ENCODE measurements around the gene FAM227A. TPM values are rescaled to one million over a fixed set of nuclear protein-coding genes. Genes with fewer than 3 reads are reported as not detected.
"Not testable (repeated sequence)": the region's sequence is repeated elsewhere in the genome, so short reads cannot be mapped to it uniquely, and the experiment has no call there.

FAM227A gene
- total and polyA plus RNA-seq, 4 donors, result 5.9 to 9.4 (median 7.6) TPM

DNA sequence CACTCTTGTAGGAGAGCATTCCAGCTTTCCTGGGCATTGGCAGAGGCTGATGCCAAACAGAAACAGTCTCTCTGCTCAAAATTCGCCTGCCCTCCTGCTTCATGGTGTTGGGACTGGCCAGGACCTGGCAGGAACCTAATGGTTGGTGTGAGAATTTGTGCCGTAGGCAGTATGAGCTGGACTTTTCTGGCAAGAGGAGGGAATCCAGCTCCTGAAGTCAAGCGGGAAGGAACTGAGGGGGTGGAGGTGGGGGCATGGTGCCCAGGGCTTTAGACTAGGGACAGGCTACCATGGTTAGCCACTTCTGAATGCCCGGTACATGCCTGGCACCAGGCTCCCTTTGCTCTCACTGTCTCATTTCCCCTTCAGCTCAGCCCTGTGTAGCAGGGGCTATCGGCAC is 18.7 kb upstream of the FAM227A start:
- H3K27ac ChIP-seq (ENCODE audit: low read depth, low read length), result no peak overlapping the region
- no peaks in the 10 kb centered on the region for H3K9me3 ChIP-seq (ENCODE audit: control insufficient read depth, insufficient read depth, low read length)
- H3K27me3 ChIP-seq (ENCODE audit: control insufficient read depth, insufficient read depth, low read length), result no peaks in the 10 kb centered on the region
- DNase-seq (ENCODE audit: low read depth in 4 of 6, low spot score in 6 of 6), result peak in 1 of 6 donors; percentile 53
- peaks cover 43% of the 10 kb centered on the region for H3K36me3 ChIP-seq (ENCODE audit: control insufficient read depth, insufficient read depth, low read length)
- no peak overlapping the region for H3K4me3 ChIP-seq (ENCODE audit: low read depth, low read length)
- 82% methylated on average over 4 of the region's 5 CpGs for WGBS (ENCODE audit: insufficient coverage)
- peaks cover 8% of the 10 kb centered on the region for H3K4me1 ChIP-seq (ENCODE audit: control insufficient read depth, insufficient read depth, low read length)

DNA sequence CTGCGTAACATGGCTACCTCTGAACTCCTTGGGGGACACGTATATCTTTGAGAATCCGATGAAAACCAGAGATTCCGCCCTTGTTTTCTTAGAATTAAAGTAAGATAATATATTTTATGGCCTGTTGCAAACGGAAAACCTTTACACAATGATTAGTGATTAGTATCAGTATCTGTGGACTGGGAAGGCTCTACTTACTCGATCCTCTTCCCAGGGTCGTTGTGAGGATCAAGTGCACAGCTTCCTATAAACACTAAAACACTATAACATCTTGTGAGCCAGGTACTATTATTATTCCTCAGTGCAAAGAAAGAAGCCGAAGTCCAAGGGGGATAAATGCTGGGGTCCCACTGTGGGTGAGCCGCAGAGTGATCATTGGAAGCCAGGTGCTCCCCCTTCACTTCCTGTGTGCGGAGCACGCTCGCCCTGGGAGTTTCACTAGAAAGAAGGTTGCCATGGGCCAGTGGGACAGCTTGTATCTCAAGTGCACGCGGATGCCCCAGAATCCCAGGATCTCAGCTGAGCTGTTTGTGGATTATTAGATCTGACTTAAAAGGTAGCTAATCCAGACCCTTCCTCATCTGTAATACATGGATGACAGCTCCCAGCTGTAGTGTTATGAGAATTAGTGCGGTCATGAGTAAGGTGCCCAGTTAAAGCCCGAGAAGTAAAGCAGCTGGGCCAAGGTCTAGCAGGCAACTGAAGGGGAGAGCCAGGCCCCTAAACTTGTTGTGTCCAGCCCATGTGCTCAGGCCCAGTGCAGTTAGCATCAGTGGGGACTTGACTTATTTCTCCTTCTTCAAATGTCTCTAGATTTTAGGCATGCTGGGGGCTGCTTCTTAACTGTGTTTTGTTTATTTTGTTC is 1.1 kb upstream of the FAM227A start:
- peak overlapping the region; percentile 85 for H3K4me3 ChIP-seq (ENCODE audit: low read depth, low read length)
- no peaks in the 10 kb centered on the region for H3K27me3 ChIP-seq (ENCODE audit: control insufficient read depth, insufficient read depth, low read length)
- H3K27ac ChIP-seq (ENCODE audit: low read depth, low read length), result peak overlapping the region; percentile 83
- H3K36me3 ChIP-seq (ENCODE audit: control insufficient read depth, insufficient read depth, low read length), result peaks cover 6% of the 10 kb centered on the region
- H3K9me3 ChIP-seq (ENCODE audit: control insufficient read depth, insufficient read depth, low read length), result no peaks in the 10 kb centered on the region
- WGBS (ENCODE audit: insufficient coverage), result 9% methylated on average over 6 of the region's 16 CpGs
- peak in 2 of 6 donors; percentile 11 to 53 for DNase-seq (ENCODE audit: low read depth in 4 of 6, low spot score in 6 of 6)
- peaks cover 18% of the 10 kb centered on the region for H3K4me1 ChIP-seq (ENCODE audit: control insufficient read depth, insufficient read depth, low read length)

DNA sequence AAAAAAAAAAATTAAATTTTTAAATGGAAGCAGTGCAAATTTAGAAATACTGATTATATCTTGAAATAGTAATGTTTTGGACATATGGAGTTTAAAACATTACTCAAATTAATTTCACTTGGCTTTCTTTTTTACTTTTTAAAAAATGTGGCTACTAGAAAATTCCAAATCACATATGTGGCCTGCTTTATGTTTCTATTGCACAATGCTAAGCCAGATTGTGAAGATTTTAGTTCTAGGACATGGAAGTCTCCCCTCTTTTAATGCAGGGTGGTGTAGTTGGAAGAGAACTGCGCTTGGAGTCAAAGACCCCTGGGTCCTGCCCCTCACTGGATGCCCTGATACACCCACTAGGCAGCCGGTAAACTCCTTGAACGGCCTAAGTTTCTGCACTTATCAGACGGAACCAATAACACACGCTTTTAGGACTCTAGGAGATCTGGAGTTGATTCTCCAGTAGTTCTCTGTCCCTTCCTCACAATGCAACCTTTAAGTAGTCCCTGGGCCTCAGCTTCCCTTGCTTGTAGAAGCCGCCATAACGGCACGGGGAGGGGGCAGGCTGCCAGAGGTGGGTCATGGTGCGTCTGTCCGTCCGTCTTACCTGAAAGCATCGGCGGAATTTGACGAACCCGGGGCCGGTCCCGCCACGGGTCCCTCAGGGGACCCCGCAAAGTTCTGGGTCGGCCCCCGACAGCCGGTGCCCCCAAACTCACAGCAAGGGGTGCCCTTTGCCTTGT is 505 bp downstream of the FAM227A start:
- H3K9me3 ChIP-seq (ENCODE audit: control insufficient read depth, insufficient read depth, low read length), result no peaks in the 10 kb centered on the region
- peaks cover 18% of the 10 kb centered on the region for H3K4me1 ChIP-seq (ENCODE audit: control insufficient read depth, insufficient read depth, low read length)
- peak overlapping the region; percentile 85 for H3K4me3 ChIP-seq (ENCODE audit: low read depth, low read length)
- peak overlapping the region; percentile 83 for H3K27ac ChIP-seq (ENCODE audit: low read depth, low read length)
- H3K36me3 ChIP-seq (ENCODE audit: control insufficient read depth, insufficient read depth, low read length), result peaks cover 1% of the 10 kb centered on the region
- WGBS (ENCODE audit: insufficient coverage), result 0% methylated on average over 18 of the region's 22 CpGs
- DNase-seq (ENCODE audit: low read depth in 4 of 6, low spot score in 6 of 6), result peak in 1 of 6 donors; percentile 22
- no peaks in the 10 kb centered on the region for H3K27me3 ChIP-seq (ENCODE audit: control insufficient read depth, insufficient read depth, low read length)

DNA sequence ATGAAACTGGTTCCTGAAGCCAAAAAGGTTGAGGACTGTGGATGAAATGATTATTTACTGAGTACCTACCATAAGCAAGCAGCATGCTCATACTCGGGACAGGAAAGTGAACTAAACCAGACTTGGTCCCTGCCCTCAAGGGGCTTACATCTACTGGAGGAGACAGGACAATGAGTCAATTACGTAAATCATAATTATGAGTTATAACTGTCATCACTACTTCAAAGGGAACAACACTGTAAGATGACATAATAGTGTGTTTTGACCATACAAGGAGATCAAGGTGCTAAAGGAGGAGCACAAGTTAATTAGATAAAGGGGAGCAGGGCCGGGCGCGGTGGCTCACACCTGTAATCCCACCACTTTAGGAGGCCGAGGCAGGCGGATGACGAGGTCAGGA is 2.5 kb downstream of the FAM227A start:
- peaks cover 6% of the 10 kb centered on the region for H3K36me3 ChIP-seq (ENCODE audit: control insufficient read depth, insufficient read depth, low read length)
- no peak for DNase-seq (ENCODE audit: low read depth in 4 of 6, low spot score in 6 of 6)
- no peaks in the 10 kb centered on the region for H3K9me3 ChIP-seq (ENCODE audit: control insufficient read depth, insufficient read depth, low read length)
- no peak overlapping the region for H3K4me3 ChIP-seq (ENCODE audit: low read depth, low read length)
- no peak overlapping the region for H3K27ac ChIP-seq (ENCODE audit: low read depth, low read length)
- H3K27me3 ChIP-seq (ENCODE audit: control insufficient read depth, insufficient read depth, low read length), result no peaks in the 10 kb centered on the region
- whole genome bisulfite sequencing (ENCODE audit: insufficient coverage), result 97% methylated on average over 6 of the region's 8 CpGs
- peaks cover 18% of the 10 kb centered on the region for H3K4me1 ChIP-seq (ENCODE audit: control insufficient read depth, insufficient read depth, low read length)

DNA sequence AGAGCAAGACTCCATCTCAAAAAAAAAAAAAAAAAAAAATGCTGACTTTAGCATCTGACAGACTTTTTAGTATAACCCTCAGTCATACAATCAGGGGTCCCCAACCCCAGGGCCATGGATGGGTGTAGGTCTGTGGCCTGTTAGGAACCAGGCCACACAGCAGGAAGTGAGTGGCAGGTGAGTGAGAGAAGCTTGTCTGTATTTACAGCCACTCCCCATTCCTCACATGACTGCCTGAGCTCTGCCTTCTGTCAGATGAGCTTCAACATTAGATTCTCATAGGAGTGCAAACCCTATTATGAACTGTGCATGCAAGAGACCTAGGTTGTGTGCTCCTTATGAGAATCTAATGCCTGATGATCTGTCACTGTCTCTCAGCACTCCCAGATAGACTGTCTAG is 3.3 kb downstream of the FAM227A start:
- Histone ChIP-seq H3K9me3 (ENCODE audit: control insufficient read depth, insufficient read depth, low read length) (no peaks in the 10 kb centered on the region), H3K36me3 (ENCODE audit: control insufficient read depth, insufficient read depth, low read length) (peaks cover 11% of the 10 kb centered on the region), H3K4me1 (ENCODE audit: control insufficient read depth, insufficient read depth, low read length) (peaks cover 13% of the 10 kb centered on the region), H3K27ac (ENCODE audit: low read depth, low read length) (no peak overlapping the region), H3K4me3 (ENCODE audit: low read depth, low read length) (no peak overlapping the region), H3K27me3 (ENCODE audit: control insufficient read depth, insufficient read depth, low read length) (no peaks in the 10 kb centered on the region)
- no peak for DNase-seq (ENCODE audit: low read depth in 4 of 6, low spot score in 6 of 6)

DNA sequence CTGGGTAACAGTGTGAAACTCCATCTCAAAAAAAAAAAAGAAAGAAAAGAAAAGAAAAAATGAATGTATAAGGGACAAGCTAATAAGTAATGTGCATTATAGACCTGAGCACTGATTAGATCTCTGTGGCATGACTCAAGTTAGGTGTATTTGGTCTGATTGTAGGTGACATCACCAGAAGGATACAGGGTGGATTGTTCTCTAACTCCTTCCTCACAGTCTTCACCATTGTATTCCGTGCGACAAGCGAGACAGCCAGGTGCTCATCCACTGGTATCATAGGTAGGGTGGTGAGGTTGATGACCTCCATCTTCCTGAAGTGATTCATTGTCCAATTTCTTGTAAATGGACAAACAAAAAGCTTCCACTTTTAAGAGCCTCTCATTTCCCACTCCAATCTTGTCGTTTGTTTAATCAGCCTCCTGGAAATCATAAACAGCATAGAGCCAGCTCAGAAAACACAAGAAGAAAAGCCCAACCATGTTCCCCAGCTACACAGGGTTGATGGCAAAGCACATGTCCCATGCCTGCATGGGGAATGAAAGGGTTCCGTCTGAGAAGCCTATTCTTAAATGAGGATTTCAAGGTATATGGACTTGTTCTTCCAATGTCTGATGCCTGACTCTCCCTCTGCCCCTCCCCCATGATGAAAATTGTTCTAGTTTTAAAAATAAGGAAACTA is 6.2 kb downstream of the FAM227A start:
- DNase-seq (ENCODE audit: low read depth in 4 of 6, low spot score in 6 of 6), result no peak
- Histone ChIP-seq H3K27me3 (ENCODE audit: control insufficient read depth, insufficient read depth, low read length) (no peaks in the 10 kb centered on the region), H3K36me3 (ENCODE audit: control insufficient read depth, insufficient read depth, low read length) (peaks cover 24% of the 10 kb centered on the region), H3K4me1 (ENCODE audit: control insufficient read depth, insufficient read depth, low read length) (no peaks in the 10 kb centered on the region), H3K9me3 (ENCODE audit: control insufficient read depth, insufficient read depth, low read length) (no peaks in the 10 kb centered on the region), H3K27ac (ENCODE audit: low read depth, low read length) (peak overlapping the region; percentile 1), H3K4me3 (ENCODE audit: low read depth, low read length) (no peak overlapping the region)
- 88% methylated on average over 1 of the region's 5 CpGs for WGBS (ENCODE audit: insufficient coverage)

DNA sequence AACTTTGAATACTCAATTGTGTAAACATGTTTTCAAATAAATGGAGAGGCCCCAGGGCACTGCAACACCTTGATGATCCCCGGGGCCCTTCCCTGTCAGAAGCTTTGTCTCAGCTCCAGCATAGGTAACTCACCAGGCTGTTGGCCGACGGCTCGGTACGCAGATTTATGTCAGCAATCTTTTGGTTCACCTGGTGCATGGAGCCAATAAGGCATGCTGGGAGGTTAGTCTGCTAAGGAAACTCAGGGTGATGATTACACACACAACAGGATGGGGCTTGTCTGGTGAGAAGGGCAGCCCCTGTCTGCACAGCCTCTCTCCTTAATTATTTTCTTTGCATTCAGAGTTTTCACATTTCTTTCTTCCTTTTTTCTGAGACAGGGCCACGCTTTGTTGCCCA is 10.8 kb downstream of the FAM227A start:
- WGBS (ENCODE audit: insufficient coverage), result 96% methylated on average over 4 of the region's 6 CpGs
- no peaks in the 10 kb centered on the region for H3K4me1 ChIP-seq (ENCODE audit: control insufficient read depth, insufficient read depth, low read length)
- H3K27me3 ChIP-seq (ENCODE audit: control insufficient read depth, insufficient read depth, low read length), result no peaks in the 10 kb centered on the region

DNA sequence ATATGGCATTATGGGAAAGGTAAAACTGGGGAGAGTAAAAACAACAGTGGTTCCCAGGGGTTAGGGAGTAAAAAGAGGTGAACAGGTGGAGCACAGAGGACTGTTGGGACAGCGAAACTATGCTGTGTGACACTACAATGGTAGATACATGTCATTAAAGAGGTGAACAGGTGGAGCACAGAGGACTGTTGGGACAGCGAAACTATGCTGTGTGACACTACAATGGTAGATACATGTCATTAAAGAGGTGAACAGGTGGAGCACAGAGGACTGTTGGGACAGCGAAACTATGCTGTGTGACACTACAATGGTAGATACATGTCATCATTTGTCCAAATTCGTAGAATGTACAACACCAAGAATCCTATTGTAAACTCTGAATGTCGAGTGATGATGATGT is 11.9 kb downstream of the FAM227A start:
- H3K4me1 ChIP-seq (ENCODE audit: control insufficient read depth, insufficient read depth, low read length); H3K9me3 ChIP-seq (ENCODE audit: control insufficient read depth, insufficient read depth, low read length); H3K27ac ChIP-seq (ENCODE audit: low read depth, low read length); DNase-seq (ENCODE audit: low read depth in 4 of 6, low spot score in 6 of 6); H3K4me3 ChIP-seq (ENCODE audit: low read depth, low read length); H3K27me3 ChIP-seq (ENCODE audit: control insufficient read depth, insufficient read depth, low read length): not testable (repeated sequence)
- peaks cover 37% of the 10 kb centered on the region for H3K36me3 ChIP-seq (ENCODE audit: control insufficient read depth, insufficient read depth, low read length)
- WGBS (ENCODE audit: insufficient coverage), result no CpG with 5 or more reads among the region's 5 CpGs

More for the DNA sequence above, 10.8 kb downstream of the FAM227A start:
- H3K36me3 ChIP-seq (ENCODE audit: control insufficient read depth, insufficient read depth, low read length), result peaks cover 40% of the 10 kb centered on the region
- no peaks in the 10 kb centered on the region for H3K9me3 ChIP-seq (ENCODE audit: control insufficient read depth, insufficient read depth, low read length)
- DNase-seq (ENCODE audit: low read depth in 4 of 6, low spot score in 6 of 6), result no peak
- H3K4me3 ChIP-seq (ENCODE audit: low read depth, low read length), result no peak overlapping the region
- no peak overlapping the region for H3K27ac ChIP-seq (ENCODE audit: low read depth, low read length)

DNA sequence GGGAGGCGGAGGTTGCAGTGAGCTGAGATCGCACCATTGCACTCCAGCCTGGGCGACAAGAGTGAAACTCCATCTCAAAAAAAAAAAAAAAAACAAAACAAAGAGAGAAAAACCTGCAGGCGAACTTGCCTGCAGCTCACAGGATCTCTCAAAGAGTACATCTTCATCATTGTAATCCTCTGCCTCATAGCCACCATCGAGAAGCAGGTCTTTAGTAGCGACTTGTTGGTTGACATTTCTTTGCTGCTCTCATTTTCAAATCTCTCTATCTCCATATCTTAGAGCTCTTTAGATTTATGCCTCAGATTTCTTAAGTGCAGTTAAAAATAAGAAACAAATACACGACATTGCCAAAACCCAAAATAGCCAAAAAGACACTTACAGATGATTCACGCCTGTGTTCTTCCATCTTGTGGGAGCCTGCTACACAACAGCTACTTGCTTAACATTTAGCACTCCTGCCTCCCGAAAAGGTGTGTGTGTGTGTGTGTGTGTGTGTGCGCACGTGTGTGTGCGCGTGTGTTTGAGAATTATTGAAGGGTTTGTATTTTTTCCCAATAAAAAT is 14.6 kb downstream of the FAM227A start:
- WGBS (ENCODE audit: insufficient coverage), result 96% methylated on average over 4 of the region's 13 CpGs
- Histone ChIP-seq H3K27me3 (ENCODE audit: control insufficient read depth, insufficient read depth, low read length) (no peaks in the 10 kb centered on the region), H3K9me3 (ENCODE audit: control insufficient read depth, insufficient read depth, low read length) (no peaks in the 10 kb centered on the region), H3K27ac (ENCODE audit: low read depth, low read length) (no peak overlapping the region), H3K36me3 (ENCODE audit: control insufficient read depth, insufficient read depth, low read length) (peaks cover 35% of the 10 kb centered on the region), H3K4me3 (ENCODE audit: low read depth, low read length) (no peak overlapping the region), H3K4me1 (ENCODE audit: control insufficient read depth, insufficient read depth, low read length) (no peaks in the 10 kb centered on the region)
- peak in 1 of 6 donors; percentile 51 for DNase-seq (ENCODE audit: low read depth in 4 of 6, low spot score in 6 of 6)
